ENCODE data around the gene SOX12.
"Not testable (repeated sequence)": the region's sequence is repeated elsewhere in the genome, so short reads cannot be mapped to it uniquely, and the experiment has no call there.

The SOX12 gene

DNA sequence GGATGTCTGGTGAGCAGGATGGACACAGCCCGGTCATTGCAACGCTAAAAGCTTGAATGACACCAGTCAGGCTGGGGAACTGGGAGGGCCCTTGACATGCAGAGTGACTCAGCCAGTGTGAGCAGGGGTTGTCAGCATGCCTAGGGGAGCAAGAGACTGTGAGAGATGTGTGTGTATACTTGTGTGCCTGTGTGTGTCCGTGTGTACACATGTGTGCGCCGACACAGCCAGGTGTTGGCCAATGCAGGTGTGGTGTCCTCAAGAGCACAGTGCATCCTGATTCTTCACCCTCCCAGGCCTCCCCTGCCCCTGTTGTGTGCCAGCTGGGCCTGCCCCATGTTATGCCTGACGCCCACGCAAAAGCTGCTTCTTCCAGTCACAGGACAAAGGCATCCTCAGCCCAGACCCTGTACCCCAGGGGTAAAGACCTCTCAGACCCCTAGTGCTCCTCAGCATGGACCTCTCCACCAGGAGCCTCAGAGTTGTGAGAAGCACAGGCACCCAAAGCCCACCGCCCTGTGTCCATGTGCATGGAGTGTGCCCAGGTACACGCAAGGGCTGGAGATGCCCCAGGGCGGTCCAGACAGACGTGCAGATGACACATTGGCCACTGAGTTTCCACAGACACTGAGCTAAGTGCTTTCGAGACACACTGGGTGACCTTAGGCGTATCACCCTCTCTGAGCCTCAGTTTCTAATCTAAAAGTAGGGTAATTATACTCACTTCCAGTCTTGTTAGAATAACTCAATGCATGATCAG lies 38.1 kb downstream of the SOX12 start:
- no peak for DNase-seq

DNA sequence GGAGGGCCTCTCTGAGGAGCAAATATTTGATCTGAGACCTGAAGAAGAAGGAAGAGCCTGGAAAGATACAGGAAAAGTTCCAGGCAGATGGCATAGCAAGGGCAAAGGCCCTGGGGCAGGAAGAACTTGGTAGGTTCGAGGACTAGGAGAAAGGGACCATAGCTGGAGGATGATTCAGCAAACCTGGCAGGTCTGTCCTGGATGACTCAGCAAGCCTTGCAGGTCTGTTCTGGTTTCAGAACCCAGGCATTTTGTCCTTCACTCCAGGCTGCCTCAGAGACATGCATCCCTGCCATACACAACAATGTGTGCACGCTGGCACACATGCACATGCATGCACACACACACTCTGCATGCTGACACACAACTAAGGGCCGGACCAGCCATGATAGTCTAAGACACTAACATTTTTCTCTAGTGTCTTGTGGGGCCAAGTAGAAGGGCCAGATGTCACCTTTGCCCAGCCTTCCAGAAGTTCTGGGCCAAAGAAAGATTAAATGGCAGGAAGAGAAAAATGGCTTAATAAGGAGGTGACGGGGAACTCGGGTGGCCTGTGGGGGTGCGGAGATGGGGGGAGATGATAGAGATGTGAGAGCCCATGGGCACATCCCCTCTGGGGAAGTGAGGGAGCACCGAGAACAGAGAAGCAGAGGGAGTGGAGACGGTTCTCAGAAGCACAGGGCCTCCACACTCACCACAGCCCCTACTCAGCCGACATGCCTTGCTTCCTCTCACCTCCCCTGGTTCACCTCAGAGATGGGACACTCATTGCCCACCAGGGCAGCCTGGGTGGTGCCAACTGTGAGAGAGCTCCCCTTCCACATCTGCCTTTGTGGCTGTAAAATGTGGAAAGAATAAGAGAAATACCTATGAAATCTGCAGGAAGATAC lies 39.8 kb downstream of the SOX12 start:
- no peak for DNase-seq

DNA sequence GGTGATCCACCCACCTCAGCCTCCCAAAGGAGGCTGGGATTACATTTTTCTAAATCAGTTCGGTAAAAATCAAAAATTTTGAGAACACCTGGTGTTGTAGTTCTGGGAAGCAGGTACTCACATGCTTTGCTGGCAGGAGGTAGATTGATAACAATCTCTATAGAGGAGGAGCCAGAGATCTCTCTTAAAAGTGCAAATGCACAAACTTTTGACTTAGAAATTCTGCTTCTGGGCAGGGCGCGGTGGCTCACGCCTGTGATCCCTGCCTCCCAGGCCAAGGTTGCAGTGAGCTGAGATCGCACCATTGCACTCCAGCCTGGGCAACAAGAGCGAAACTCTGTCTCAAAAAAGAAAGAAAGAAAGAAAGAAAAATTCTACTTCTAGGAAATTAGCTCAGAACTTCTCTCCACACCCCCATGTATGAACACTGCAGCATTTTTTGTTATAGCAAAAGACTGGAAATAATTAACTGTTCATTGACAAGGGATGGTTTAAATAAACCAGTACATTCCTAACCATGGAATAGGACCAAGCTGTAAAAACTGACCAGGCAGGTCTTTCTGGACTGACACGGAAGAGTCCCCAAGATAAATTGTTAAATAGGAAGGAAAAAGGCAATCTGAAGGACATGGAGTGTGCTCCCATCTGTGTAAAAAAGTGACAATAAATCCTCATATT lies 40.8 kb downstream of the SOX12 start:
- DNase-seq, result no peak

DNA sequence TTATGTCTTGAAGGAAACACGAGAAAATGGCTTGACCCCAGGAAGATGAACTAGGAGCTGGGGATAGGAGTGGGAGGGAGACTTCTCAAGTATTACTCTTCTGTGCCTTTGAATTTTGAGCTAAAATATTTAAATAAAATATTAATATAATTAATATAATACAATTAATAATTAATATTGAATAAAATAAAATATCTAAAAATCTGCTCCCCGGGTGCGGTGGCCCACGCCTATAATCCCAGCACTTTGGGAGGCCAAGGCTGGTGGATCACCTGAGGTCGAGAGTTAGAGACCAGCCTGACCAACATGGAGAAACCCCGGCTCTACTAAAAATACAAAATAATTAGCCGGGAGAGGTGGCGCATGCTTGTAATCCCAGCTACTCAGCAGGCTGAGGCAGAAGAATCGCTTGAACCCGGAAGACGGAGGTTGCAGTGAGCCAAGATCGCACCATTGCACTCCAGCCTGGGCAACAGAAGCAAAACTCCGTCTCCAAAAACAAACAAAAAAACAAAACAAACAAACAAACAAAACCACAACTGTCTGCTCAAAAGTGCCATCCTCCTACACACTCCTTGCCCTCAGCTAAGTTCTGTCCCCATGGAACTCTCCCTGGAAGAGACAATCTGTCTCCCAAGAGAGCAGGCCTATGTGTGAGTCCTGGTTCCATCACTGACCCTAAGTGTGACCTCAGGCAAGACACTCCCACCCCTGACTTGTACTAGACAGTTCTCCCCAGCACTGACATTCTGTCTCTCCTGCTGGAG lies 41.5 kb downstream of the SOX12 start:
- DNase-seq, result no peak

DNA sequence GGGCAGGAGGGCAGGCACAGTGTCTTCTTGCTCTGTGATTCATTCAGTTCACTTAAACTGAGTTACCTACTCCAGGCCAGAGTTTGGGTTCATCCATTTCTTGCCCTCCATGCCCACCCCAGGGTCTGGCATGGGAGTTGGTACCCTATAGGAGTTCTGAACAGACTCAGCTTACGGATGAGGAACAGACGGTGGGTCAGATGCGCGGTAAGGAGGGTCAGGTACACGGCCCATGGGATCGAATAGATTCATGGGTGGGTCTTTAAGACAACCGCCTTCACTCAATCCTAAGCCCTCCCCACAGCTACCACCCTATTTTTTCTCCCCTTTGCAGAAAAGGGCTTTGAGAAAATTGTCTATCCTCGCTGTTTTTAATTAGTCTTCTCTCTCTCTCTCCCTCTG lies 42.1 kb downstream of the SOX12 start:
- DNase-seq, result no peak

DNA sequence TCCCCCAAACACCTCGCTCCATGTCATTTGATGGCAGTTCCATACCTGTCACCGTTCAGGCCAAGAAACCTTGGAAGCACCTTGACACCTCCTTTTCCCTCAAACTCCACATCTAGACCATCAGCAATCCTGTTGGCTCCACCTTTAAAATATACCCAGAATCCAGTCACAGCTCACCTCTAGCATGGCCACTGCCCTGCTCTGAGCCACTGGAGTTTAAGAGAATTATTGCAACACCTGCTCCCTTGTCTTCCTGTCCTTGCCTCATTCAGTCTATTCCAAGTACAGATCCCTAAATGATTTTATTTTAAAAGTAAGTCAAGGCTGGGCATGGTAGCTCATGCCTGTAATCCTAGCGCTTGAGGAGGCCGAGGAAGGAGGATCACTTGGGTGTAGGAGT lies 43.6 kb downstream of the SOX12 start:
- no peak for DNase-seq

DNA sequence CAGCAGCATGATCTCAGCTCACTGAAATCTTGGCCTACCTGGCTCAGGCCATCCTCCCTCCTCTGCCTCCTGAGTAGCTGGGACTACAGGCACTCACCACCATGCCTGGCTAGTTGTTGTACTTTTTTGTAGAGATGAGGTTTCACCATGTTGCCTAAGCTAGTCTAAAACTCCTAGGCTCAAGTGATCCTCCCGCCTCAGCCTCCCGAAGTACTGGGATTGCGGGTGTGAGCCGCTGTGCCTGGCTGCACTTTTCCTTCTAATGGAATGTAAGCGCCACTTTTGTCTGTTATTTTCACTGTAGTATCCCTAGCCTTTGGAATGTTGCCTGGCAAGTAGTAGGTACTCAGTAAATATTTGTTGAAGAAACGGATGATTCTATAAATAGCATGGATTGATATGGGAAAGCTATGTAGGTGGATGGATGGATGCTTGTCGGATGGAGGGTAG lies 44.8 kb downstream of the SOX12 start:
- DNase-seq, result no peak

DNA sequence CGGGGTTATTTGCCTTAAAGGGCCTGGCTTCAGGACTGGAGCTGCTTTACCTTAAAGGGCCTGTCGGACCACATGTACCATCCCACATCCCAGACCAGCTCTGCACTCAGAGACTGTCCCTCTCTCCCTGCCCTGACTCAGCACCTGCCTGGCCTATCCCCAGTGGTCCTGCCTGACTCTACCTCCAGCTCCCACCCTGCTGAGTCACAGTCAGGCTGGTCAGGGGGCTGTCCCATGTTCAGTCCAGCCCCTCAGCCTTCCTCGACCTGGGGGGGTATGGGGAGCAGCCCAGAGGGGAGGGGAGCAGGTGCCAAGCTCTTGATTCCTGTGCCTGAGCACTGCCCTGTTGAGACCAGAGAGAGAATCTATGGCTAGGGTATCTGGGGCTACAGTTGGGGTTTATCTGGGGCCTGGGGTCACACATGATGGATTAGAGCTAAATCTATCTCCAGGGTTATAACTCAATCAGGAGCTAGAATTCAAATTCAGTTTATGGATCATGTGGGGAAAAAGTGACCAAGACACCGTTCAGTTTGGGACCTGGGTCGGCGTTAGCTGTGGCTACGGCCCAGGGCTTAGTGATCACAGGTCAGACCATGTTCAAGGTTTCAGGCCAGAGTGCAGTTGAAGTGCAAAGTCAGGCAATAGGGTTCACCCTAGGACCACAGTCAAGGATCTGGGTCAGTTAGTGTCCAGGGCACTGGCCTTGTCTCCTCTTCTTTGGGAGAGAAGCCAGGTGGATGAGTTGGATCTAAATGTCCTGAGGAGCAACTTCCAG lies 45.8 kb downstream of the SOX12 start:
- no peak for DNase-seq

DNA sequence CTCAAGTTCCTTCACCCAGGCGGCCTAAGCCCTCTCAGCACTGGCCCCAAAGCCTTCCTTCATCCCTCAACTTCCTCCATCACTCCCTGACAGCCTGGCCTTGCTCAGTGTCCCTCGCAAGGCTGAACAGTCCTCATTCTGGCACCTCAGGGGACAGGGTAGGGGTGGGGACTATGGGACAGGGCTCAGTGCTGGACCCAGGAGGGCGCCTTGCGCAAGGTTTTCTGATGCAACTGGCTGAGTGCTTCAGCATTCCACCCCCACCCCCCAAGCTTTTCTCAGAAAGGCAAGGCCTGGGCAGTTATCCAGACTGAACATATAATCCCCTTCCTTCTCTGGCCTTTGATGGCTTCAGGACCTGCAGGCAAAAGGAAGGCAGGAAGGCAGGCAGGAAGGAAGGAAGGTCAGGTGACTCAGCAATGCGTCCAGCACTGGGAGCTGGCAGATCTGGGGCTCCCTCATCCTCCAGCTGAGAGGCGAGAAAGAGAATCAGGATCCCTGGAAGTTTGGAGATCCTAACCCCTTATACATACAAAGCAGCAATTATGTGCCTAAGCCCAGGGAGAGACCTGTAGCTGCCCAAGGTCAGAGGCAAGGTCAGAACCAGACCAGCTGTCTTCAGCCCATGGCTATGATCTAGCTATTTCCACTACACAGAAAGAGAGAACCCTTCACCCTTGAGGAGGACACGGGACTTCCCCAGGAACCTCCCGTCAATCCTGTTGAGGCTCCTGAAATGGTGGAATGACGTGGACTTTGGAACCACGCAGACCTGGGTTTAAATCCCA lies 46.6 kb downstream of the SOX12 start:
- peak; percentile 92 for DNase-seq

DNA sequence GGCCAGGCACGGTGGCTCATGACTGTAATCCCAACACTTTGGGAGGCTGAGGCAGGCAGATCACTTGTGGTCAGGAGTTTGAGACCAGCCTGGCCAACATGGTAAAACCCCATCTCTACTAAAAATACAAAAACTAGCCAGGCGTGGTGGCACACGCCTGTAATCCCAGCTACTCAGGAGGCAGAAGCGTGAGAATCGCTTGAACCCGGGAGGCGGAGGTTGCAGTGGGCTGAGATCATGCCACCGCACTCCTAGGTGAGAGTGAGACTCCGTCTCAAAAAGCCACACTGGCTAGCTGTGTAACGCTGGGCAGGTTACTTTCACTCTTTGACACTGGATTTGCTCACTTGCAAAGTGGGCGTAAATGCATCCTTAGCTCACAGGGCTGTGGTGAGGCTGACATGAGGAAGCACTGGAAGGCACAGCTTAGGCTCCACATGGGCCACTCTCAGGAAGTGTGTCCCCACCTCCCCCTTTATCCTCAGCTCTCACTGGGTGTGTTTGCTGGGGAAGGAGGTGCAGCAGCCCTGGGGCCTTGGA lies 47.3 kb downstream of the SOX12 start:
- DNase-seq, result not testable (repeated sequence)

DNA sequence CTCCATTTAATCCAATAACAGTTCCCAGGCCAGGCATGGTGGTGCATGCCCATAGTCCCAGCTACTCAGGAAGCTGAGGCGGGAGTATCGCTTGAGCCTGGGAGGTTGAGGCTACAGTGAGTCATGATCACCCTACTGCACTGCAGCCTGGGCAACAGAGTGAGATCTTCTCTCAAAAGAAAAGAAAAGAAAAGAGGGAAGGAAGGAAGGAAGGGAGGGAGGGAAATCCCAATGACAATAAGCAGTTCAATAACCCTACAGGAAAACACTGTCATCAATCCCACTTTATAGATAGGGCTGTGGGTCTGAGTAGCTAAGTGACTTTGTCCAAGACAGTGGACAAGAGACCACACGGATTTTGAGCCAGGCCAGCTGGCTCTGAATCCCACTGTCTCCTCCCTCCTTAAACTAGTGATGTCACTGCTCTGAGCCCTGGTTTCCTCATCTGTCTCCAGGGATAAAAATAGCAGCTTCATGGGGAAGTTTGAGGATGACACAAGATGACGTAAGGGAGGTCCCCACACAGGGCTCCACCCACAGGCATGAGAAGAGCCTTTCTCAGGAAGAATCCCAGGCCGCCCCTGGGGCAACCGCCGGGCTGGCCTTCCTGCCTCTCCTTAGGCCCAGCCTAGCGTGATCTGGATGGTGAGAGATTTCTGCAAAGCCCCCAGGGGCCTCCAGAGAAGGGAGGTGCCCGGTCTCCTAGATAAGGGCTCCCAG lies 48.0 kb downstream of the SOX12 start:
- peak; percentile 86 for DNase-seq

DNA sequence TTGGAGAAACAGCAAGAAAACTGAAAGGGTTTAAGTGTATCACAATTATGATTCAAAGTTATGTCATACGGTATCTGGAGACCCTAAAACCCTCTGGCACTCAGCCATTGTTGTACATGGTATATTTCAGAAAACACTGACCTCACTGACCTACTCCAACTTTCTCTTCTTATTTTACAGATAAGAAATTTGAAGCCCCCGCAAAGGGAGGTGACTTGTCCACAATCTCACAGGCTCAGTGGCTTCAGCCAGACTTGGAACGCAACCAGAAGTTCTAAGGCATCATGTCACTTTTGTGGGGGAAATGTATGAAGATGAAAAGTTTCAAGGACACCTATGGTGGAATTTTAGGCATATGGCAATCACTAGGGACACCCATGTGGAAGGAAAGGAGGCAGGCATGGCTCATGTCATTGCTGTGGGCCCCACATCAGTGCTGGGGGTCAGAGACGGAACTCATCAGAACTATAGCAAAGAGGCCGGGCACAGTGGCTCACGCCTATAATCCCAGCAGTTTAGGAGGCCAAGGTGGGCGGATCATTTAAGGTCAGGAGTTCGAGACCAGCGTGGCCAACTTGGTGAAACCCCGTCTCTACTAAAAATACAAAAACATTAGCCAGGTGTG lies 50.0 kb downstream of the SOX12 start:
- DNase-seq, result no peak

DNA sequence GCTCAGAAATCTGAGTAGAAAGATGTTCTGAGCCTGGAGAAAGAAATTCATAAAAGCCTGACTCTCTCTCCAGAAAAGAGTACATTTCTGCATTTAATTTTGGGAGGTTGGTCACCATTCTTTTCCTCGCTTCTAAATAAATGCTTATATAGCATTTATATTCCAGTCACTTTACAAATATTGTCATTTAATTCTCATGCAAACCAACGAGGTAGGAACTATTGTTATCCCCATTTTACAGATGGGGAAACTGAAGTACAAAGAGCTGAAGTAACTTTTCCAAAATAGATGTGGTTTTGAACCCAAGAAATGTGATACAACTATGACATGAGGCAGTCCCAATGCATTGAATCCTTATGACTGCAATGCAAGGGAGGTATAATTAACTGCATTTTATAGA lies 50.7 kb downstream of the SOX12 start:
- no peak for DNase-seq

DNA sequence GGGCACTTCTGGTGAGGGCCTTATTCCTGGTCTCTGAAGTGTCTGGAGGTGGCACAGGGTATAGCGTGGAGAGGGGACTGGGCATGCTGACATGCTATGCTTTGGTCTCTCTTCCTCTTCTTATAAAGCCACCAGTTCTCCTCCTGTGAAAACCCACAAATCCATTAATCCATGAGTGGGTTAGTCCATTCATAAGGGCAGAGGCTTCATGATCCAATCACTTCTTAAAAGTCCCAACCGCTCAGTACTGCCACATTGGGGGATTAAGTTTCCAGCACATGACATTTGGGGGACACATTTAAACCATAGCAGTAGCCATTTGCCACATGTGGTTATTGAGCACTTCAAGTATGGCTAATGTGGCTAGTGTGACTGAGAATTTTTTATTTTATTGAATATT lies 51.4 kb downstream of the SOX12 start:
- DNase-seq, result no peak

DNA sequence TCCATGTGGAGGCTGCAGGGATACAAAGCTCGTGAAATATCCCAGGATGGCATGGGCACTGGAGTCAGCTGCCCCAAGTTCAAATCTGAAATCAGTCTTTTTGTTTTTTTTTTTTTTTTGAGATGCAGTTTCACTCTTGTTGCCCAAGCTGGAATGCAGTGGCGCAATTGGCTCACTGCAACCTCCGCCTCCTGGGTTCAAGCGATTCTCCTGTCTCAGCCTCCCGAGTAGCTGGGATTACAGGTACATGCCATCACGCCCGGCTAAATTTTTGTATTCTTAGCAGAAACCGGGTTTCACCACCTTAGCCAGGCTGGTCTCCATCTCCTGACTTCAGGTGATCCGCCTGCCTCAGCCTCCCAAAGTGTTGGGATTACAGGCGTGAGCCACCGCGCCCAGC lies 52.2 kb downstream of the SOX12 start:
- DNase-seq, result not testable (repeated sequence)

DNA sequence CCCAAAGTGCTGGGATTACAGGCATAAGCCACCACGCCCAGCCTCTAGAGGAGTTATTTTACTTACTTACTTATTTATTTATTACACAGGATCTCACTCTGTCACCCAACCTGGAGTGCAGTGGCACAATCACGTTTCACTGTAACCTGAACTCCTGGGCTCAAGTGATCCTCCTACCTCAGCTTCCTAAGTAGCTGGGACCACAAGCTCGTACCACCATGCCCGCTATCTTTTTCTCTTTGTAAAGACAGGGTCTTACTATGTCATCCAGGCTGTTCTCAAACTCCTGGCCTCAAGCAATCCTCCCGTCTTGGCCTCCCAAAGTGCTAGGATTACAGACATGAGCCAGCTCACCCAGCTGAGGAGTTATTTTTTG lies 53.6 kb downstream of the SOX12 start:
- DNase-seq, result no peak
